ENCODE measurements around the gene RARS2.

The RARS2 gene

GRCh38 chr6:87572021-87572420, 17.8 kb downstream of the RARS2 start:
- H3K36me3 ChIP-seq (replicated peaks in 1 of 2; ENCODE audit: control insufficient read depth in 2 of 2, insufficient read depth in 2 of 2, low read length in 2 of 2), result peaks cover 0 to 50% of the 10 kb centered on the region in 2 donors
- H3K4ac ChIP-seq (ENCODE audit: low read length), result no peak overlapping the region
- H4K8ac ChIP-seq (ENCODE audit: low read depth, low read length), result no peak overlapping the region
- H3K4me1 ChIP-seq (ENCODE audit: control insufficient read depth in 2 of 2, insufficient read depth in 1 of 2, low read depth in 1 of 2, low read length in 2 of 2), result no peaks in the 10 kb centered on the region
- H3K9ac ChIP-seq (ENCODE audit: low read depth, low read length, poor library complexity), result no peak overlapping the region
- no peak overlapping the region for H3K27ac ChIP-seq (replicated peaks; ENCODE audit: low read length)
- no peaks in the 10 kb centered on the region for H3K9me3 ChIP-seq (replicated peaks in 1 of 2; ENCODE audit: control insufficient read depth in 2 of 2, insufficient read depth in 1 of 2, low read depth in 1 of 2, low read length in 2 of 2)
- no peaks in the 10 kb centered on the region for H3K79me1 ChIP-seq (ENCODE audit: low read depth, low read length)
- H2AFZ ChIP-seq (ENCODE audit: low read length), result no peak overlapping the region
- H3K23ac ChIP-seq (ENCODE audit: low read depth, low read length, poor library complexity), result no peak overlapping the region
- no peak overlapping the region for H2AK5ac ChIP-seq (ENCODE audit: low read depth, low read length)
- H2BK15ac ChIP-seq (ENCODE audit: low read length), result no peak overlapping the region
- no peak overlapping the region for H2BK120ac ChIP-seq (ENCODE audit: low read depth, low read length)
- H2BK5ac ChIP-seq (ENCODE audit: low read length), result no peak overlapping the region
- WGBS, 2 donors (ENCODE audit: extremely low coverage in 2 of 2, insufficient read length in 2 of 2, insufficient replicate concordance in 1 of 2), result no CpG with 5 or more reads among the region's 4 CpGs
- H3K18ac ChIP-seq (ENCODE audit: low read length), result no peak overlapping the region
- no peaks in the 10 kb centered on the region for H3K27me3 ChIP-seq (ENCODE audit: control insufficient read depth in 3 of 3, insufficient read depth in 3 of 3, low read depth in 1 of 3, low read length in 3 of 3)
- H3K4me3 ChIP-seq (ENCODE audit: low read length in 2 of 2), result no peak overlapping the region
- no peak overlapping the region for H3K14ac ChIP-seq (ENCODE audit: low read length)
- no peak overlapping the region for H2BK12ac ChIP-seq (ENCODE audit: low read length)
- no peak for DNase-seq (ENCODE audit: low spot score)
- H4K91ac ChIP-seq (ENCODE audit: low read depth, low read length, poor library complexity), result no peak overlapping the region
- H3K4me2 ChIP-seq (ENCODE audit: insufficient read depth, low read length, poor library complexity, severe bottlenecking), result no peak overlapping the region

DNA sequence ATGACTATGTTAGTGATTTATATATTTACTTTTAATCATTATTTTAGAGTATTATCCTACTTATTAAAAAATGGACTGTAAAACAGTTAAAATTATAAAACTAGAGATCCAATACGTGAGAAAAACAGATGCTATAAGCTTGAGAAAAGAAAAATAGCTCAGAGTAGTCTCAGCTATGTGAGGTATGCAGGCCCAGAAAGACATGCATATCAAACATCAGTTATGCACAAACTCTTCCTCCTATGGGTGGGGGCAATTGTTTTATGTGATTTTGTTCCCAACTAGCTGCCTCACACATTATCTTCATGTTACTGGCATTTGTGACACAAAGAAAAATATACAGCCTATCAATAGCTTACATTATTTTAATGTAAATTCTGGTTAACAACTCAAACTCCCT, 28.8 kb downstream of the RARS2 start:
- H2BK15ac ChIP-seq (ENCODE audit: low read length), result no peak overlapping the region
- no peaks in the 10 kb centered on the region for H3K79me1 ChIP-seq (ENCODE audit: low read depth, low read length)
- no peak overlapping the region for H2BK120ac ChIP-seq (ENCODE audit: low read depth, low read length)
- no peak overlapping the region for H3K23ac ChIP-seq (ENCODE audit: low read depth, low read length, poor library complexity)
- no peak for DNase-seq (ENCODE audit: low spot score)
- H3K27ac ChIP-seq (replicated peaks; ENCODE audit: low read length), result no peak overlapping the region
- no peak overlapping the region for H3K4ac ChIP-seq (ENCODE audit: low read length)
- H4K8ac ChIP-seq (ENCODE audit: low read depth, low read length), result no peak overlapping the region
- H2AK5ac ChIP-seq (ENCODE audit: low read depth, low read length), result no peak overlapping the region
- no peak overlapping the region for H3K4me2 ChIP-seq (ENCODE audit: insufficient read depth, low read length, poor library complexity, severe bottlenecking)
- no peak overlapping the region for H3K14ac ChIP-seq (ENCODE audit: low read length)
- H2BK12ac ChIP-seq (ENCODE audit: low read length), result no peak overlapping the region
- no peak overlapping the region for H4K91ac ChIP-seq (ENCODE audit: low read depth, low read length, poor library complexity)
- no peaks in the 10 kb centered on the region for H3K9me3 ChIP-seq (replicated peaks in 1 of 2; ENCODE audit: control insufficient read depth in 2 of 2, insufficient read depth in 1 of 2, low read depth in 1 of 2, low read length in 2 of 2)
- no peaks in the 10 kb centered on the region for H3K27me3 ChIP-seq (ENCODE audit: control insufficient read depth in 3 of 3, insufficient read depth in 3 of 3, low read depth in 1 of 3, low read length in 3 of 3)
- H3K4me1 ChIP-seq (ENCODE audit: control insufficient read depth in 2 of 2, insufficient read depth in 1 of 2, low read depth in 1 of 2, low read length in 2 of 2), result no peaks in the 10 kb centered on the region
- peaks cover 4 to 88% of the 10 kb centered on the region in 2 donors for H3K36me3 ChIP-seq (replicated peaks in 1 of 2; ENCODE audit: control insufficient read depth in 2 of 2, insufficient read depth in 2 of 2, low read length in 2 of 2)
- no peak overlapping the region for H2BK5ac ChIP-seq (ENCODE audit: low read length)
- H3K9ac ChIP-seq (ENCODE audit: low read depth, low read length, poor library complexity), result no peak overlapping the region
- no CpG with 5 or more reads among the region's 1 CpG for WGBS, 2 donors (ENCODE audit: extremely low coverage in 2 of 2, insufficient read length in 2 of 2, insufficient replicate concordance in 1 of 2)
- H2AFZ ChIP-seq (ENCODE audit: low read length), result no peak overlapping the region
- no peak overlapping the region for H3K18ac ChIP-seq (ENCODE audit: low read length)
- no peak overlapping the region for H3K4me3 ChIP-seq (ENCODE audit: low read length in 2 of 2)

DNA sequence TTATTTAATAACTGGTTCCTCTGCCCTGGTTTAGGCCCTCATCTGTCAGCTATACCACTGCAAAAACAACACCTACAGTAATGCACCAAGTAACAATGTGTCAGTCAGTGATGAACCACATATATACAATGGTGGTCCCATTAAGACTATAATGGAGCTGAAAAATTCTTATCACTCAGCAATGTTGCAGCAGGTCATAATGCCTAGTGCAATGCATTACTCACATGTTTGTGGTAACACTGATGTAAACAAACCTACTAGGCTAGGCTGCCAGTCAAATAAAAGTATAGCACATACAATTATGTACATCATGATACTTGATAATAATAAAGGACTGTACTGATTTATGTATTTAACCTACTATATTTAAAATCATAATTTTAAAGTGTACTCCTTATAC, 31.3 kb downstream of the RARS2 start:
- H3K9me3 ChIP-seq (replicated peaks in 1 of 2; ENCODE audit: control insufficient read depth in 2 of 2, insufficient read depth in 1 of 2, low read depth in 1 of 2, low read length in 2 of 2), result no peaks in the 10 kb centered on the region
- H2BK5ac ChIP-seq (ENCODE audit: low read length), result no peak overlapping the region
- H3K4me1 ChIP-seq (ENCODE audit: control insufficient read depth in 2 of 2, insufficient read depth in 1 of 2, low read depth in 1 of 2, low read length in 2 of 2), result no peaks in the 10 kb centered on the region
- H3K79me1 ChIP-seq (ENCODE audit: low read depth, low read length), result no peaks in the 10 kb centered on the region
- H2BK12ac ChIP-seq (ENCODE audit: low read length), result no peak overlapping the region
- no peak overlapping the region for H2BK120ac ChIP-seq (ENCODE audit: low read depth, low read length)
- no peak overlapping the region for H3K9ac ChIP-seq (ENCODE audit: low read depth, low read length, poor library complexity)
- H3K4me2 ChIP-seq (ENCODE audit: insufficient read depth, low read length, poor library complexity, severe bottlenecking), result no peak overlapping the region
- no peak overlapping the region for H2BK15ac ChIP-seq (ENCODE audit: low read length)
- DNase-seq (ENCODE audit: low spot score), result no peak
- no peak overlapping the region for H4K91ac ChIP-seq (ENCODE audit: low read depth, low read length, poor library complexity)
- H3K27ac ChIP-seq (replicated peaks; ENCODE audit: low read length), result no peak overlapping the region
- H3K4me3 ChIP-seq (ENCODE audit: low read length in 2 of 2), result no peak overlapping the region
- H3K18ac ChIP-seq (ENCODE audit: low read length), result no peak overlapping the region
- H3K4ac ChIP-seq (ENCODE audit: low read length), result no peak overlapping the region
- no peak overlapping the region for H2AFZ ChIP-seq (ENCODE audit: low read length)
- peaks cover 7 to 90% of the 10 kb centered on the region in 2 donors for H3K36me3 ChIP-seq (replicated peaks in 1 of 2; ENCODE audit: control insufficient read depth in 2 of 2, insufficient read depth in 2 of 2, low read length in 2 of 2)
- H3K14ac ChIP-seq (ENCODE audit: low read length), result no peak overlapping the region
- H2AK5ac ChIP-seq (ENCODE audit: low read depth, low read length), result no peak overlapping the region
- no peak overlapping the region for H4K8ac ChIP-seq (ENCODE audit: low read depth, low read length)
- no peaks in the 10 kb centered on the region for H3K27me3 ChIP-seq (ENCODE audit: control insufficient read depth in 3 of 3, insufficient read depth in 3 of 3, low read depth in 1 of 3, low read length in 3 of 3)
- no peak overlapping the region for H3K23ac ChIP-seq (ENCODE audit: low read depth, low read length, poor library complexity)

DNA sequence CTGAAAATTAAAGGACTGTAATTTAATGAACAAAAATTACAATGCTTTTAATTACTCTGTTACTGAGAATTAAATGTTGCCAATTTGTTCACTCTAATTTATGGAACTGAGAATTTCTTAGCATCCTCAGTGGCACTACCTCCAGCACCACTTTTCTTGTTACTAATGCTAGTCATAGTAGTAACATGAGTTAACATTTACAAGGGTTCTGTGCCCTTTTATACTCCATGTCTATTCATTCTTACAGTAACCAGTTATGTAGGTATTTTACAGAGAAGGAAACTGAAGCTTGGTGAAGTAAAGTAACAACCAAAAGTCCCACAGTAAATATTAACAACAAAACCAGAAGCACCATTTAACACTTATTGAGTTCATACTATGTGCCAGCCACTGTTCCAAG, 34.3 kb downstream of the RARS2 start:
- no peak overlapping the region for H2BK120ac ChIP-seq (ENCODE audit: low read depth, low read length)
- H3K9ac ChIP-seq (ENCODE audit: low read depth, low read length, poor library complexity), result no peak overlapping the region
- no peaks in the 10 kb centered on the region for H3K79me1 ChIP-seq (ENCODE audit: low read depth, low read length)
- H3K4me2 ChIP-seq (ENCODE audit: insufficient read depth, low read length, poor library complexity, severe bottlenecking), result no peak overlapping the region
- H2BK12ac ChIP-seq (ENCODE audit: low read length), result no peak overlapping the region
- H3K4me1 ChIP-seq (ENCODE audit: control insufficient read depth in 2 of 2, insufficient read depth in 1 of 2, low read depth in 1 of 2, low read length in 2 of 2), result no peaks in the 10 kb centered on the region
- H3K27me3 ChIP-seq (ENCODE audit: control insufficient read depth in 3 of 3, insufficient read depth in 3 of 3, low read depth in 1 of 3, low read length in 3 of 3), result no peaks in the 10 kb centered on the region
- no peak overlapping the region for H3K14ac ChIP-seq (ENCODE audit: low read length)
- H3K9me3 ChIP-seq (replicated peaks in 1 of 2; ENCODE audit: control insufficient read depth in 2 of 2, insufficient read depth in 1 of 2, low read depth in 1 of 2, low read length in 2 of 2), result no peaks in the 10 kb centered on the region
- no peak overlapping the region for H2AFZ ChIP-seq (ENCODE audit: low read length)
- peaks cover 4 to 90% of the 10 kb centered on the region in 2 donors for H3K36me3 ChIP-seq (replicated peaks in 1 of 2; ENCODE audit: control insufficient read depth in 2 of 2, insufficient read depth in 2 of 2, low read length in 2 of 2)
- no peak overlapping the region for H2BK15ac ChIP-seq (ENCODE audit: low read length)
- no peak overlapping the region for H3K23ac ChIP-seq (ENCODE audit: low read depth, low read length, poor library complexity)
- H3K4ac ChIP-seq (ENCODE audit: low read length), result no peak overlapping the region
- DNase-seq (ENCODE audit: low spot score), result no peak
- no peak overlapping the region for H3K18ac ChIP-seq (ENCODE audit: low read length)
- no peak overlapping the region for H3K4me3 ChIP-seq (ENCODE audit: low read length in 2 of 2)
- H2AK5ac ChIP-seq (ENCODE audit: low read depth, low read length), result no peak overlapping the region
- no peak overlapping the region for H4K91ac ChIP-seq (ENCODE audit: low read depth, low read length, poor library complexity)
- no peak overlapping the region for H4K8ac ChIP-seq (ENCODE audit: low read depth, low read length)
- no peak overlapping the region for H2BK5ac ChIP-seq (ENCODE audit: low read length)
- H3K27ac ChIP-seq (replicated peaks; ENCODE audit: low read length), result no peak overlapping the region

All from neuronal stem cell (in vitro differentiated cells).